A673 (cell line): Measurements from ENCODE around the gene ADRM1.

Source experiments
- CTCF ChIP-seq: fragments of 300-800, 200-600 bp; sonication (generic); conservative IDR thresholded peaks from 2 replicates; pipeline ENCODE4 v1.5.1; 2017; ENCODE audit warnings: low read depth, mild to moderate bottlenecking, antibody characterized with exemption, low read length, moderate library complexity, mixed read lengths
- EZH2 ChIP-seq: fragments of 200-600 bp; sonication (generic); IDR thresholded peaks from 2 replicates; pipeline ENCODE4 v1.6.1; 2017; ENCODE audit warnings: borderline replicate concordance, low read depth, mild to moderate bottlenecking, mixed read lengths, antibody characterized with exemption, low read length; ENCODE audit not compliant: poor library complexity, severe bottlenecking

- TF ChIP-seq CTCF = no peak
- no peak for TF ChIP-seq EZH2
Measured at GRCh38 chr20:62357187-62357667, 54.4 kb downstream of the ADRM1 start.
